Smooth muscle cell (in vitro differentiated cells): ENCODE data around the gene RTBDN. TPM values are rescaled to one million over a fixed set of nuclear protein-coding genes. Genes with fewer than 3 reads are reported as not detected.

ENCODE experiments used
- DNase-seq: peaks from one replicate; lab custom pipeline; 2025; ENCODE audit not compliant: unreplicated experiment; lab: John Stamatoyannopoulos, UW
- H2AFZ ChIP-seq: fragments of 200-600 bp; sonication (generic); 2 replicates; pipeline ENCODE4 v1.6.0; 2016; ENCODE audit warnings: antibody characterized with exemption, low read depth, mild to moderate bottlenecking
- H3F3A ChIP-seq: fragments of 200-600 bp; sonication (generic); 2 replicates; pipeline ENCODE4 v1.6.0; 2017; ENCODE audit warnings: antibody characterized with exemption, low read depth
- H3K27ac ChIP-seq: fragments of 200-600 bp; sonication (generic); 2 replicates; pipeline ENCODE4 v1.5.1; 2016; ENCODE audit warnings: low read depth, mild to moderate bottlenecking
- H3K27me3 ChIP-seq: fragments of 200-600 bp; sonication (generic); 2 replicates; pipeline ENCODE4 v1.6.1; 2016; ENCODE audit warnings: low read depth, mild to moderate bottlenecking
- H3K36me3 ChIP-seq: fragments of 200-600 bp; sonication (generic); 2 replicates; pipeline ENCODE4 v1.5.1; 2016; ENCODE audit warnings: low read depth
- H3K4me1 ChIP-seq: fragments of 200-600 bp; sonication (generic); 2 replicates; pipeline ENCODE4 v1.5.1; 2016; ENCODE audit warnings: low read depth
- H3K4me2 ChIP-seq: fragments of 200-600 bp; sonication (generic); 2 replicates; pipeline ENCODE4 v1.6.0; 2016; ENCODE audit warnings: mild to moderate bottlenecking
- H3K4me3 ChIP-seq: fragments of 200-600 bp; sonication (generic); 2 replicates; pipeline ENCODE4 v1.5.1; 2016; ENCODE audit warnings: mild to moderate bottlenecking
- H3K79me2 ChIP-seq: fragments of 200-600 bp; sonication (generic); 2 replicates; pipeline ENCODE4 v1.6.0; 2016; ENCODE audit warnings: low read depth, mild to moderate bottlenecking
- H3K9ac ChIP-seq: fragments of 200-600 bp; sonication (generic); 2 replicates; pipeline ENCODE4 v1.6.0; 2016; ENCODE audit warnings: low read depth
- H3K9me3 ChIP-seq: fragments of 200-600 bp; sonication (generic); replicated peaks from 2 replicates; pipeline ENCODE4 v1.5.1; 2016; ENCODE audit warnings: low read depth
- H4K20me1 ChIP-seq: fragments of 200-600 bp; sonication (generic); 2 replicates; pipeline ENCODE4 v1.6.0; 2016; ENCODE audit warnings: low read depth
- CTCF ChIP-seq: fragments of 200-600 bp; sonication (generic); IDR thresholded peaks from 2 replicates; pipeline ENCODE4 v1.5.1; 2017; ENCODE audit warnings: borderline replicate concordance, mild to moderate bottlenecking, antibody characterized with exemption; ENCODE audit not compliant: insufficient read depth, poor library complexity, severe bottlenecking
- whole genome bisulfite sequencing: methylation state at CpG from one replicate; pipeline ENCODE4 v1.1.7; 2016; ENCODE audit warnings: low lambda C conversion rate; 5-methylcytosine and 5-hydroxymethylcytosine counted together
- polyA plus RNA-seq: library from polyadenylated mRNA; unstranded; fragments of >200 nt; fragmentation: Nextera tagmentation; extraction: Ambion mirVana; gene quantifications from 2 replicates; pipeline ENCODE4 v1.2.1, GENCODE V29; 2016
- total RNA-seq: library from RNA; depleted of rRNA; stranded (reverse); fragments of >200 nt; gene quantifications from 2 replicates; pipeline ENCODE4 v1.2.3, GENCODE V29; 2014

The RTBDN gene
- total and polyA plus RNA-seq, 2 experiments from 2014 or later, result 1.7 TPM; not detected in 1

DNA sequence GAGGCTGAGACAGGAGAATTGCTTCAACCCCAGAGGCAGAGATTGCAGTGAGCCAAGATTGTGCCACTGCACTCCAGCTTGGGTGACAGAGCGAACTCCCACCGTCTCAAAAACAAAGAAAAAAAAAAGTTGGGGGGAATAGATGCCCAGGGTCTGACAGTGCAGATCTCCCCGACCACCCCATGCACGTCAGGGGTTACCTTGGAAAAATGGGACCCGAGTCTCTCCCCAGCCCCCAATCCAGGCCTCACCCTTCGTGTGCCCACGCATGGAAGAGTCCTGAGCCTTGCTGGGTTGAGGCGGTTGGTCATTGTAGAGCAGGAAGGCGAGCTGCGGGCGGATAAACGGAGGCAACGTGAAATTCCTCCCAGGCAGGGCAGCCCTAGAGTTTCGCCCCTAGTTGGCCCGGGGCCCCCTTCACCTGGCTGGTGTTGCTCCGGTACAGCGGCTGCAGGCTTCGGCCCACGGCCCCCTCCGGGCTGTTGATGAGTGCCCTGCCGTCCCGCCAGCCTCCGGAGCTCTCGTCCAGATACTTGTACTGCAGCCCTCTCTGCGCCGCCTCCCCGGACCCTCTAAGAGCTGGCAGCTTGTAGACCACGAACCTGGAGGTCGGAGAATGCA lies 46.3 kb upstream of the RTBDN start:
- H3K4me3 ChIP-seq, result peak overlapping the region; percentile 67
- H3K27me3 ChIP-seq, result peaks cover 12% of the 10 kb centered on the region
- no peak for TF ChIP-seq CTCF
- H3K79me2 ChIP-seq, result no peaks in the 10 kb centered on the region
- DNase-seq, result peak; percentile 49
- H3K4me2 ChIP-seq, result peak overlapping the region; percentile 94
- no peaks in the 10 kb centered on the region for H3F3A ChIP-seq
- H2AFZ ChIP-seq, result peak overlapping the region; percentile 94
- H3K9me3 ChIP-seq, result no peaks in the 10 kb centered on the region
- H4K20me1 ChIP-seq, result no peaks in the 10 kb centered on the region
- H3K27ac ChIP-seq, result no peak overlapping the region
- H3K9ac ChIP-seq, result peak overlapping the region; percentile 33
- H3K36me3 ChIP-seq, result no peaks in the 10 kb centered on the region
- WGBS, result 13% methylated on average over 25 of the region's 29 CpGs
- no peaks in the 10 kb centered on the region for H3K4me1 ChIP-seq

DNA sequence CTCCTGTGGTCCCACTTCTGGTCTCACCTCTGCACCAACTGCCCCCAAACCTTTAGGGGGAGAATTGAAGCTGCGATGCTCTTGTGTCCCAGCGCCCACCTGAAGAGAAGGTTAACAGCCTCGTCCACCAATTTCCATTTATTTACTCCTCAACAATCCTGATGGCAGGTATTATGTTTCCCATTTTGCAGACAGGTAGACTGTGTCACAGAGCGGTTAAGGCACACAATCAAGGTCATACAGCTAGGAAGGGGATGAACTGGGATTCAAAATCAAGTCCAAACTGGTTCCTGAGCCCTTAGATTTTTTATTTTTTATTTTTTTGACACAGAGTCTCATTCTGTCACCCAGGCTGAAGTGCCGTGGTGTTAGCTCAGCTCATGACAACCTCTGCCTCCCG lies 40.7 kb upstream of the RTBDN start:
- no peaks in the 10 kb centered on the region for H3K4me1 ChIP-seq
- H3K27ac ChIP-seq, result no peak overlapping the region
- no peaks in the 10 kb centered on the region for H4K20me1 ChIP-seq
- no peak overlapping the region for H3K4me3 ChIP-seq
- TF ChIP-seq CTCF, result no peak
- no peak overlapping the region for H3K4me2 ChIP-seq
- no peaks in the 10 kb centered on the region for H3K9me3 ChIP-seq
- H2AFZ ChIP-seq, result no peak overlapping the region
- WGBS, result 95% methylated on average over 6 of the region's 6 CpGs
- no peak for DNase-seq
- H3F3A ChIP-seq, result no peaks in the 10 kb centered on the region
- no peaks in the 10 kb centered on the region for H3K79me2 ChIP-seq
- H3K27me3 ChIP-seq, result no peaks in the 10 kb centered on the region
- no peak overlapping the region for H3K9ac ChIP-seq
- no peaks in the 10 kb centered on the region for H3K36me3 ChIP-seq

DNA sequence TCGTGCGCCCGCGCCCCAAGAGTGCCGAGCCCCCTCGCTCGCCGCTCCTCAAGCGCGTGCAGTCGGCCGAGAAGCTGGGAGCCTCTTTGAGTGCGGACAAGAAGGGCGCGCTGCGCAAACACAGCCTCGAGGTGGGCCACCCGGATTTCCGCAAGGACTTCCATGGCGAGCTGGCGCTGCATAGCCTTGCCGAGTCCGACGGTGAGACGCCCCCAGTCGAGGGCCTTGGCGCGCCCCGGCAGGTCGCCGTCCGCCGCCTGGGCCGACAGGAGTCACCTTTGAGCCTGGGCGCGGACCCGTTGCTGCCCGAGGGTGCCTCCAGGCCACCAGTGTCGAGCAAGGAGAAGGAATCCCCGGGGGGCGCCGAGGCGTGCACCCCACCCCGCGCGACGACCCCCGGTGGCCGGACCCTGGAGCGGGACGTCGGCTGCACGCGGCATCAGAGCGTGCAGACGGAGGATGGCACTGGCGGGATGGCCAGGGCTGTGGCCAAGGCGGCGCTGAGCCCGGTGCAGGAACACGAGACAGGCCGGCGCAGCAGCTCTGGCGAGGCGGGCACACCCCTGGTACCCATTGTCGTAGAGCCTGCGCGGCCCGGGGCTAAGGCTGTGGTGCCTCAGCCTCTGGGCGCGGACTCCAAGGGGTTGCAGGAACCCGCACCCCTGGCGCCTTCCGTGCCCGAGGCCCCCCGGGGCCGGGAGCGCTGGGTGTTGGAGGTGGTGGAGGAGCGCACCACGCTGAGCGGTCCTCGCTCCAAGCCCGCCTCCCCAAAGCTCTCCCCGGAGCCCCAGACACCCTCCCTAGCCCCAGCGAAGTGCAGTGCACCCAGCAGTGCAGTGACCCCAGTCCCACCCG lies 39.7 kb upstream of the RTBDN start:
- H3K36me3 ChIP-seq, result no peaks in the 10 kb centered on the region
- no peaks in the 10 kb centered on the region for H3K9me3 ChIP-seq
- no peak overlapping the region for H3K27ac ChIP-seq
- no peaks in the 10 kb centered on the region for H3F3A ChIP-seq
- H3K27me3 ChIP-seq, result no peaks in the 10 kb centered on the region
- no peak for DNase-seq
- no peak overlapping the region for H3K4me2 ChIP-seq
- no peak overlapping the region for H2AFZ ChIP-seq
- no peaks in the 10 kb centered on the region for H3K79me2 ChIP-seq
- no peak for TF ChIP-seq CTCF
- no peaks in the 10 kb centered on the region for H3K4me1 ChIP-seq
- no peak overlapping the region for H3K9ac ChIP-seq
- H3K4me3 ChIP-seq, result no peak overlapping the region
- 91% methylated on average over 50 of the region's 86 CpGs for WGBS
- H4K20me1 ChIP-seq, result no peaks in the 10 kb centered on the region
